Smooth muscle cell of the coronary artery (primary cell): ENCODE data around the gene OR13C4. TPM values are rescaled to one million over a fixed set of nuclear protein-coding genes. Genes with fewer than 3 reads are reported as not detected.

Source experiments
- total RNA-seq: library from RNA; depleted of rRNA; stranded (reverse); fragments of >200 nt; gene quantifications from 2 replicates; pipeline ENCODE4 v1.2.3, GENCODE V29; 2014; ENCODE audit warnings: low replicate concordance

OR13C4 gene
- total RNA-seq: not detected in 2 replicates

DNA sequence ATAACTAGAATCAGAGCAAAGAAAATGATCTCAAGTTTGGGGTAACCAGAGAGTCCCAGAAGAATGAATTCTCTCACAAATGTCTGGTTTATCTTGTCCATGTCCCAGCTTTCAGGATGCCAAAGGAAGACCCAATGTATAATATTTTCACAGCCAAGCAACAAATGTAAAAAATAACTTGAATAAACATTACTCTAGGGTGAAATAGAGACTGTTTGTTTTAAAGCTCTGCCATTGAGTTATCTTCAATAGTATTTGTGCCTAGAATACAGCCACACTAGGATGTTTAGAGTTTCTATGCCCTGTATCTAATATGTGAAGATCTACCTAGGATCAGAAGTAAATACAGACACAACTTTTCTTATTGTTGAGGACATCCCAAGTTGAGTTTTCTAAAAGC, at the start of gene OR13C4:
TSS of gene OR13C4 (minus strand) at position 101 of the 400 bp plus-strand sequence. CDS start at position 101, 0 bp downstream.

DNA sequence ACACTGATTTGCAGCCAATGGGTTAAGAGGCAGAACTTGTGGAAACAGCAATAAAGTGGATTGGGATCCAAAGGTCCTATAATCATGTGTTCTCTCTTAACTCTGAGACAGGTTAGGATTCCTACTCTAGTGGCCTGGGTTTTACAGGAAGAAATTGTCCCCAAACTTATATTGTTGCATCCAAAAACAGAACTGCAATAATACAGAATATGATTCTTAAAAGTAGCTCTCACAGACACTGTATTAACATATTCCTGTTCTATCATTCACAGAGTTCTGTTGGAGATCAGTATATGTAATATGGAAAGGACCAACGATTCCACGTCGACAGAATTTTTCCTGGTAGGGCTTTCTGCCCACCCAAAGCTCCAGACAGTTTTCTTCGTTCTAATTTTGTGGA, 41.9 kb upstream of the OR13C4 start, which contains the start of gene OR13C8:
TSS of gene OR13C8 (plus strand) at position 301 of the 400 bp plus-strand sequence. CDS start at position 301, 0 bp downstream.

DNA sequence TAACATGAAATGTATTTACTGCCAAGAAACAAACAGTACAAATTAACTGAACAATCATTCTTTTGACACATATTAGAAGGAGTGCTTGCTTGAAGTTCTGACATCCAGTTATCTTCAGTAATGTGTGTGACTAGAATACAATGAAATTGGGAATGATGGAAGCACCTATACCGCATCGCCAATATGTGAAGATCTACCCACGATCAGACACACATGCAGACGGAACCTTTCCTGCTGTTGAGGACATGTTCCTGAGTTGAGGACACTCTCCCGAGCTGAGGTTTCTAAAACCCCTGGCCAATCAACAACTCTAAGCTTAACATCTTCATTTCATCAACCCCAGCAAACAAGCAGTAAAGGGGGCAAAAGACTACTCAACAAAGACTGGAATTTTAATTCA, 9.7 kb upstream of the OR13C4 start, which contains the start of gene OR13C3:
TSS of gene OR13C3 (minus strand) at position 101 of the 400 bp plus-strand sequence. CDS start 133 bp downstream, outside the sequence.

DNA sequence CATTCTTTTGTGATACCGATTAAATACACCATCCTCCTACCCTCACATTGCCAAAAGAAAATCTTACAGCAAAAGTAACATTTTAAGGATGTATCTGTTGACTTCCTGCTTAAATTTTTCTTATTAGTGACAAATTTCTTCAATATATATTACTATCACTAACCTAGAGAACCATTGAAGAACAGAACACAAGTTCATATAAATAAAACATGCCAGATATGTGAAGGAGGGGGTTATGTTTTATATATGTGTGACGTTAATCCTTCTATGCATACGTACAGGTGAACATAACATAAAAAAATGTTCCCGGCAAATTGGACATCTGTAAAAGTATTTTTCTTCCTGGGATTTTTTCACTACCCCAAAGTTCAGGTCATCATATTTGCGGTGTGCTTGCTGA, 23.0 kb downstream of the OR13C4 start, which contains the start of gene OR13F1:
TSS of gene OR13F1 (plus strand) at position 301 of the 400 bp plus-strand sequence. CDS start at position 301, 0 bp downstream.

Other genes with a start within 250 kb of the OR13C4 start
- gene OR13F1, start 22.9 kb downstream of the OR13C4 start, total RNA-seq: not detected in 2 replicates
- not detected in 2 replicates for gene OR13C3, start 9.6 kb upstream of the OR13C4 start, total RNA-seq
- gene OR13C8, start 42.0 kb upstream of the OR13C4 start, total RNA-seq: not detected in 2 replicates
- not detected in 2 replicates for gene OR13C5, start 72.2 kb upstream of the OR13C4 start, total RNA-seq
- gene OR13C2, start 78.4 kb upstream of the OR13C4 start, total RNA-seq: not detected in 2 replicates
- not detected in 2 replicates for gene OR13C9, start 91.0 kb upstream of the OR13C4 start, total RNA-seq
- not detected in 2 replicates for gene OR13D1, start 167.3 kb upstream of the OR13C4 start, total RNA-seq
- gene NIPSNAP3A, start 220.5 kb upstream of the OR13C4 start, total RNA-seq: 8.5 and 67.3 TPM in 2 replicates
- gene NIPSNAP3B, start 236.9 kb upstream of the OR13C4 start, total RNA-seq: 0.35 and 1.4 TPM in 2 replicates